ENCODE results near the gene MRLN.

MRLN gene

GRCh38 chr10:59692113-59692512 lies 61.1 kb downstream of the MRLN start:
- H3K27ac ChIP-seq (ENCODE audit: insufficient read depth, low read length, poor library complexity, severe bottlenecking): no peak overlapping the region
- H3K9me3 ChIP-seq (ENCODE audit: control insufficient read depth, low read length): no peaks in the 10 kb centered on the region
- H3K4me1 ChIP-seq (ENCODE audit: control insufficient read depth, insufficient read depth, low read length, poor library complexity, severe bottlenecking): no peaks in the 10 kb centered on the region
- no peak for DNase-seq
- H3K27me3 ChIP-seq (replicated peaks; ENCODE audit: control insufficient read depth, insufficient read depth, low read length, poor library complexity, severe bottlenecking): no peaks in the 10 kb centered on the region
- H3K36me3 ChIP-seq (ENCODE audit: control insufficient read depth, insufficient read depth, low read length): no peaks in the 10 kb centered on the region
- H3K4me3 ChIP-seq (ENCODE audit: insufficient read depth, low read depth, low read length, poor library complexity, severe bottlenecking): no peak overlapping the region

GRCh38 chr10:59688921-59689351 lies 64.3 kb downstream of the MRLN start:
- Histone ChIP-seq H3K27ac (ENCODE audit: insufficient read depth, low read length, poor library complexity, severe bottlenecking) (no peak overlapping the region), H3K27me3 (replicated peaks; ENCODE audit: control insufficient read depth, insufficient read depth, low read length, poor library complexity, severe bottlenecking) (no peaks in the 10 kb centered on the region), H3K4me3 (ENCODE audit: insufficient read depth, low read depth, low read length, poor library complexity, severe bottlenecking) (no peak overlapping the region), H3K4me1 (ENCODE audit: control insufficient read depth, insufficient read depth, low read length, poor library complexity, severe bottlenecking) (no peaks in the 10 kb centered on the region), H3K9me3 (ENCODE audit: control insufficient read depth, low read length) (no peaks in the 10 kb centered on the region), H3K36me3 (ENCODE audit: control insufficient read depth, insufficient read depth, low read length) (no peaks in the 10 kb centered on the region)
- no peak for DNase-seq

- Histone ChIP-seq H3K36me3 (ENCODE audit: control insufficient read depth, insufficient read depth, low read length) (no peaks in the 10 kb centered on the region), H3K27ac (ENCODE audit: insufficient read depth, low read length, poor library complexity, severe bottlenecking) (no peak overlapping the region), H3K4me3 (ENCODE audit: insufficient read depth, low read depth, low read length, poor library complexity, severe bottlenecking) (no peak overlapping the region), H3K4me1 (ENCODE audit: control insufficient read depth, insufficient read depth, low read length, poor library complexity, severe bottlenecking) (no peaks in the 10 kb centered on the region), H3K9me3 (ENCODE audit: control insufficient read depth, low read length) (no peaks in the 10 kb centered on the region), H3K27me3 (replicated peaks; ENCODE audit: control insufficient read depth, insufficient read depth, low read length, poor library complexity, severe bottlenecking) (no peaks in the 10 kb centered on the region)
- no peak for DNase-seq
Measured at GRCh38 chr10:59687657-59688056, 65.6 kb downstream of the MRLN start.

All from effector memory CD4-positive, alpha-beta T cell (primary cell).